HL-60 (cell line): ENCODE measurements around the gene MYH10.
"Not testable (repeated sequence)": the region's sequence is repeated elsewhere in the genome, so short reads cannot be mapped to it uniquely, and the experiment has no call there.

Experiments used
- DNase-seq, 2 experiments: peaks; one replicate each; pipeline ENCODE4 v3.0.0-alpha.2; 2010 to 2020; ENCODE audit warnings: low read depth in 1 of 2, low spot score in 1 of 2
- H3K27ac ChIP-seq: fragments of 250-450 bp; sonication (Bioruptor Pico); replicated peaks from 2 replicates; pipeline ENCODE4 v1.5.1; 2020; ENCODE audit warnings: mild to moderate bottlenecking, moderate library complexity
- H3K27me3 ChIP-seq: fragments of 250-450 bp; sonication (Bioruptor Pico); 2 replicates; pipeline ENCODE4 v1.5.1; 2021; ENCODE audit warnings: mild to moderate bottlenecking, moderate library complexity; ENCODE audit not compliant: insufficient read depth, poor library complexity, severe bottlenecking
- H3K4me3 ChIP-seq: replicated peaks from 2 replicates; pipeline ENCODE4 v1.5.1; 2011; ENCODE audit warnings: mild to moderate bottlenecking, control low read depth, low read length; ENCODE audit not compliant: insufficient read depth
- CTCF ChIP-seq: IDR thresholded peaks from one replicate; pipeline ENCODE4 v1.5.1; 2011; ENCODE audit warnings: low read length, control low read depth, inconsistent platforms; ENCODE audit not compliant: insufficient read depth
- GABPA ChIP-seq: IDR thresholded peaks from 2 replicates; pipeline ENCODE4 v1.6.1; 2012; ENCODE audit warnings: low read depth
- POLR2AphosphoS5 ChIP-seq: IDR thresholded peaks from 2 replicates; pipeline ENCODE4 v1.6.1; 2012; ENCODE audit warnings: low read depth
- REST ChIP-seq: IDR thresholded peaks from 2 replicates; pipeline ENCODE4 v1.6.1; 2012; ENCODE audit warnings: low read depth; ENCODE audit not compliant: insufficient replicate concordance
- SPI1 ChIP-seq: IDR thresholded peaks from 2 replicates; pipeline ENCODE4 v1.6.1; 2012; ENCODE audit warnings: low read depth, mild to moderate bottlenecking, borderline replicate concordance

Gene MYH10

GRCh38 chr17:8552577-8553320 lies 77.8 kb downstream of the MYH10 start:
- Histone ChIP-seq H3K27me3 (no peaks in the 10 kb centered on the region), H3K4me3 (no peak overlapping the region), H3K27ac (no peak overlapping the region)
- TF ChIP-seq REST (no peak), GABPA (no peak), POLR2AphosphoS5 (no peak), CTCF (no peak), SPI1 (no peak)
- DNase-seq, result no peak

- DNase-seq, result peak; percentile 16 to 21
These were observed 87.7 kb downstream of the MYH10 start for GRCh38 chr17:8542599-8543502.

GRCh38 chr17:8539976-8540375 lies 90.5 kb downstream of the MYH10 start:
- DNase-seq, H3K27ac ChIP-seq, H3K27me3 ChIP-seq, H3K4me3 ChIP-seq: not testable (repeated sequence)

More at GRCh38 chr17:8542599-8543502, 87.7 kb downstream of the MYH10 start:
- Histone ChIP-seq H3K4me3 (no peak overlapping the region), H3K27me3 (no peaks in the 10 kb centered on the region), H3K27ac (no peak overlapping the region)
- TF ChIP-seq POLR2AphosphoS5, result no peak
- no peak for TF ChIP-seq REST
- no peak for TF ChIP-seq SPI1
- no peak for TF ChIP-seq GABPA
- no peak for TF ChIP-seq CTCF

GRCh38 chr17:8537734-8538133 lies 92.8 kb downstream of the MYH10 start:
- Histone ChIP-seq H3K4me3 (no peak overlapping the region), H3K27ac (no peak overlapping the region), H3K27me3 (no peaks in the 10 kb centered on the region)
- TF ChIP-seq REST, result no peak
- TF ChIP-seq GABPA, result no peak
- TF ChIP-seq SPI1, result no peak
- TF ChIP-seq CTCF, result no peak
- no peak for TF ChIP-seq POLR2AphosphoS5
- DNase-seq, result no peak
